GM19023 (cell line): ENCODE measurements around the gene KLHL29.
"Not testable (repeated sequence)": the region's sequence is repeated elsewhere in the genome, so short reads cannot be mapped to it uniquely, and the experiment has no call there.

Experiments
- ATAC-seq: cut with Tn5 transposase; IDR thresholded peaks from one replicate; pipeline ENCODE4 v1.9.1; 2021; ENCODE audit warnings: mild to moderate bottlenecking, moderate library complexity; ENCODE audit not compliant: unreplicated experiment

The KLHL29 gene

DNA sequence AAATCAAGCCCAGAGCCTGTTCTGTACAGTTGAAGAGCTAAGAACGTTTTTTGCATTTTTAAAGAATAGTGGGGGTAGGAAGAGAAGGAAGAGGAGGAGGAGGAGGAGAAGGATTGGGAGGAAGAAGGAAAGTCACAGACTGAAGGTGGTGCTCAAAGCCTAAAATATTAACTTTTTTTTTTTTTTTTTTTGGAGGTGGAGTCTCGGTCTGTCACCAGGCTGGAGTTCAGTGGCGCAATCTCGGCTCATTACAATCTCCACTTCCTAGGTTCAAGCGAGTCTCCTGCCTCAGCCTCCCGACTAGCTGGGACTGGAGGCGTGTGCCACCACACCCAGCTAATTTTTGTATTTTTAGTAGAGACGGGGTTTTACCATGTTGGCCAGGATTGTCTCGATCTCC, 18.3 kb upstream of the KLHL29 start:
- ATAC-seq = no peak

DNA sequence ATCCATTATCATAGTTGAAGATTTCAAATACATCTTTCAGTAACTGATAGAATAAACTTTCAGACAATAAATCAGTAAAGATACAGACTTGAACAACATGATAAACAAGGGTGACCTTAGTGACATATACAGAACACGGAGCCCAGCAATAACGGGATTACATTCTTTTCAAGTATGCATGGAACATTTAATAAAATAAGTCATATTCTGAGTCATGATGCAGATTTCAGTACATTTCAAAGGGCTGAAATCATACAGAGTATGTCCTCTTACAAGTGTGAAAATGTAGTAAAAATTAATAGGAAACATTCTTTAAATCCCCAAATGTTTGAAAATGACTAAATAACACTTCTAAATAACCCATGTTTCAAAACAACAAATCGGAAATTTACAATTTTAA, 17.2 kb upstream of the KLHL29 start:
- ATAC-seq = no peak

DNA sequence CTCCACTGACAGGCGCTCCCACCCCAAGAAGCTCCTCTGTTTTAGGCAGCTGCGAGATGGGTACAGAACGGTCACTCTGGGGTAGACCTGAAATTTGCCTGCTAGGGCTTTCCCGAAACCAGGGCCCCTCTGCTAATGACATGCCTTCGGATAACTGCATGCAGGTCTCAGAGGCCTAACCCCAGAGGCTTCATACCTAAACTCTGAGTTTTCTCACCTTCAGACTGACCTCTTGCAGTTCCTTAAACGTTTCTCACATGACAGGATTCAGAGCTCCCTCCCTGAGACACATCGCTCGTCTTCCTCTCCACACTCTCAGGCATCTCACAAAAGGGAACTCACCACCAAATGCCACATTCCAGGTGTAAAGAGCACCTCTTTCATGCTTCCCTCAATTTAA, 11.3 kb upstream of the KLHL29 start:
- no peak for ATAC-seq

DNA sequence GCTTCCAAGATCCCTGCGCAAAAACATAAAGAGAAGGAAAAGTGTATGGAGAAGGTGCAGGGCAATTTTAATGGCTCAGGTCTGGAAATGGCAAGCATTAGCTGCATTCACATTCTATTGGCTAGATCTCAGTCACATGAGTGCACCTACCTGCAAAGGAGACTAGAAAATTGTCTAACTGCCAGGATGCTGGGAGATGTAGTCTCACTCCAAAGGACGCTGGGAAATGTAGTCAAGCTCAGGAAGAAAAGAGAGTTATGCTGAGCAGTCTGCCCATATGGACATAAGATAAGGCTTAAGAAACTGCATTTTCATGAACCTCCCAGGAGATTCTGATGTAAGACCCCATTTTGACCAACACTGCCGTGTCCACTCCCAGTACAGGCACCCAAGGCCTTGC, 9.5 kb upstream of the KLHL29 start:
- peak; percentile 53 for ATAC-seq

DNA sequence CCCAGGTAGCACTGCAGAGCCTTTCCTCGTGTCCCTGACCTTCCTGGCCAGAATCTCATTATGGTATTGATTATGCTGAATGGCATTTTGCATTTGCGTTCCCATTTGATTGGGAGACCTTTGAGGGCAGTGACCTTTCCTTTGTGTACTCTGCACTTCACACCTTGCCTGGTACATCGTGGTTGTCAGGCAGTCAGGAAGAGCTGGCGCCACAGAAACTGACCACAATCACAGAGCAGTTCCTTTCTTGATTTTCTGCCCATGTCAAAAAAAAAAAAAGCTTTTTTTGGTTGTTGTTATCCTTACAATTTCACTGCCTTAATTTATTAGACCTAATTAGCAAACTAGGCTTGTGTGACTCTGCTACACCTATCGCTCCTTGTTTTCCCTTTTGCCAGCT, 8.9 kb upstream of the KLHL29 start:
- no peak for ATAC-seq

DNA sequence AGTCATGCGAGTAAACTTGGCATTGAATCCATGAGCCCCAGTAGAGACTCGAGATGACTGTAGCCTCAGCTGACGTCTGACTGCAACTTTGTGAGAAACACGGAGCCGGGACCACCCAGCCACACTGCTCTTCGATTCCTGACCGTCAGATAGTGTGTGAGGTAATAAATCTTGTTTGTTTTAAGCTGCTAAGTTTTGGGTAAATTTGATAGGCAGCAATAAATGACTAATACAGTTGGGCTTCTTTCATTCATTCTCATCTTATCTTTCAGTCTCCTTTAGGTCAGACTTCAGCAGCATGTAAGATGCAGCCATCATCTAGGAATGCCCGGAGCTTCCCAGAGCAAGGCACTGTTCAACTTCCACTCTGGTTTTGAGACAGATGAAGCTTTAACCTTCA, 8.0 kb upstream of the KLHL29 start:
- ATAC-seq = no peak

DNA sequence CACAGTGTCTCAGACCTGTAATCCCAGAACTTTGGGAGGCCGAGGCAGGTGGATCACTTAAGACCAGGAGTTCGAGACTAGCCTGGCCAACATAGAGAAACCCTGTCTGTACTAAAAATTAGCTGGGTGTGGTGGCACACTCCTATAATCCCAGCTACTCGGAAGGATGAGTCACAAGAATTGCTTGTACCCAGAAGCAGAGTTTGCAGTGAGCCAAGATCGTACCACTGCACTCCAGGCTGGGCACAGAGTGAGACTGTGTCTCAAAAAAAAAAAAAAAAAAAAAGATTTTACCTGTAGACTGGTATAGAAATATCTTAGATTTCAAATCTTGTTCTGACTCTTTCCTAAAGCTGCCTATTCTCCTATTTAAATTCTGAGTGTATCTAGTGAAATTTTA, 7.2 kb upstream of the KLHL29 start:
- ATAC-seq = no peak

DNA sequence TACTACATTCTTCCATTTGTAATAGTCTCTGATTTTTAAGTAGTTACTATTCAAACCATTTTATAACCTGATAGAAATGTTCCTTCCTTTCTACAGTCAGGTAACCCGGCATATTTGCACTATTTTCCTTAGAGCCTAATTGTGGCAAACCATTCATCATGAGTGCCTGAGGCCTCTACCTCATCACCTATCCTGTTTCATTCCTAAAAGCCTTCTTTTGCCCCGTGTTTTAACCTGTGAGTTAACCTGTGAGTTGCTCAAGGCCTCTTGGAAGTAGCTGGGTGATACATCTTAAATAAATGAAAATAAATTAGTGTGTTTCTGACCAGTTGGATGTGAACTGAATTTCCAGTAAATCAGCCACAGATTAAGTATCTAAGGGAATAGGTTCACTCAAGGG, 6.5 kb upstream of the KLHL29 start:
- no peak for ATAC-seq

DNA sequence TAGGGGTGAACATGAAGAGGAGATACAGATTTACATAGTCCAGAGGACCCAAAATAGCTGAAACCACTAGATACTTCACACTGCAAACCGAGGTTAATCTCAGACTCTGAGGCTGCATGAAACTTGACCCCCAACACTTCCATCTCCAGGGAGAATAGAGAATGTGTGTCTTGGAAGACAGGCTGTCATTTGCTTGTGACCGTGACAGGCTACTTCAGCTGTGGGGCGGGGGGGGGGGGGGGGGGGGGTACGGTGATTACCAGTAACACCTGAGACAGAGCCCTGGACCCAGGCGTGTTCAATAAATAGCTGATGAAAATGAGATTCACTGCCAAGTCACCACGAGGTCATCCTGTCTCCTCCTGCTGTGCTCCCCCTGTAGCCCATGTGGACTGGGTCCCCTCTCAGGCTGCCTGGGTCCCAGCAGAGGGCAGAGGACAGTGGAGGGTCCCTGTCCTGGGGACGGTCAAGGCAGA, 5.7 kb upstream of the KLHL29 start:
- ATAC-seq = peak; percentile 42

DNA sequence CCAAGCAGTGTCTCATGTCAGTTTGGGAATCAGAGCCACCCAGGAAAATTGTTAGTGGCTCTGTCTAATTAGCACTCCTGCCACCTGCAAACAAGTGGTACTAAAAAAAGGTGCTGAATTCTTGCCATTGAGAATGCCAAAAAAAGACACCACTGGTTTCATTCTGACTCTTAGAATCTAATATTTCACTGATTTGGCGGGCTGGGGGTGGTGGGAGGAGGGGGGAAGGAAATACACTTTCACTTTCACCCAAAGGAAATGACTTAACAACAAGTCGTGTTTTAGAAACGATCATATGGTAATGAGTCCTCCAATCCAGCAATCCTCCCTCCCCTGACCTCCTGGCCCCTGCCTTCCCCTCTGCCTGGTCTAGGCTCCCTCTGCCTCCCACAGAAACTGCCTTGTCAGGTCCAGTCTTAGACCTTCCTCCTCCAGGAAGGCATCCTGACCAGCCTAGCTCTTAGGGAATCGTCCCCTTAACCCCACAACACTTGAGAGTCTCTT, 4.4 kb upstream of the KLHL29 start:
- no peak for ATAC-seq

DNA sequence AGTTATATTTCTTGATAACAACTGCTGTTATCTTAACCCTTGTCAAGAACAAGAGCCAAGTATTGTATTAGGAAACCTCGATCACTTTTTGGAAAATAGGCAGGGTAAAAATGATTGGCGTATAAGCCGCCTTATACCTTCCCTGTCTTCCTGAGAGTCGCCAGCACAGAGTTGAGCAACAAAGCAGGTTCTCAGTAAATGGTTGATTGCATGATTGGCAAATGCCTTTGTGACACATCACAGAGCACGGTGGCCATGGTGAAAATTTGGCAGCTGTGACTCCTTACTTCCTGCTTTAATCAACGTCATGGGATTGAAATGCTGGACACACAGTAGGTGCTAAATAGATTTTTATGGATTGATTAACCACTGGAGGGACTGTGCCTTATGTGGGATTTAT, 3.9 kb upstream of the KLHL29 start:
- ATAC-seq = no peak

DNA sequence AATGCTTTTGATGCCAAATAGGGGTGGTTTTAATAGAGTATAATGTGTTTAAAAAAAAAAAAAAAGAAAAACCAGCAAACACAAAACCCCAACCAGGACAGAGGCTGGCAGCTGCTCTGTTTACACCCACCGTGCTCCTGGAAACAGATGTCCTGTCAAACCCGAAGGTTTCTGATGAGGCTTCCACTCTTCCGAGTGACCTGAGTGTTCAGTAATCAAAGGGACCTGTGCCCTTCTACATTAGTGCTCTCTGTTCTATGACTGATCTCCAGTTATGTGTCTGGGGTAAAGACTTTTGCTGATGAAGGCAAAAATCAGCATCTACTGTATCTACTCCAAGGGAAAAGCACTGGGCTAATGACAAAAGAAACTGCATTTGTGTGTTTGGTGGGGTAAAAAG, 3.5 kb upstream of the KLHL29 start:
- no peak for ATAC-seq

DNA sequence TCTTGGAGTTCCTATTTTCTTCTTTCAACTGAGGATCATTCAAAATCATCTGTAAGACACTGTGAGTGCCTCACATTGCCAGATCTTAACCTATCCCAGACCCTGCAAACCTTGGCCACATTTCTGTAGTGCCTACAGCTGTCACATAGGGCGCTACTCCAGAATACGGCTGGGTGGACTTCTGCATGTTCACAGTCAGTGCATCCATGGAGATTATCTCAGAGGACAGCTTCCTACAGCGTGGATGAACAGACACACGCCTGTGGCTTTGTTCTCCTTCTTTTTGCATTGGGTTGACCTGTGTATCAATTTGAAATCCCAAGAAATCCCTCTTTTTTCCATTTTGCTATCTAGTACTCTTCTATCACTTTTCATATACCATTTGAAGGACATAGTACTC, 1.9 kb upstream of the KLHL29 start:
- ATAC-seq = no peak

DNA sequence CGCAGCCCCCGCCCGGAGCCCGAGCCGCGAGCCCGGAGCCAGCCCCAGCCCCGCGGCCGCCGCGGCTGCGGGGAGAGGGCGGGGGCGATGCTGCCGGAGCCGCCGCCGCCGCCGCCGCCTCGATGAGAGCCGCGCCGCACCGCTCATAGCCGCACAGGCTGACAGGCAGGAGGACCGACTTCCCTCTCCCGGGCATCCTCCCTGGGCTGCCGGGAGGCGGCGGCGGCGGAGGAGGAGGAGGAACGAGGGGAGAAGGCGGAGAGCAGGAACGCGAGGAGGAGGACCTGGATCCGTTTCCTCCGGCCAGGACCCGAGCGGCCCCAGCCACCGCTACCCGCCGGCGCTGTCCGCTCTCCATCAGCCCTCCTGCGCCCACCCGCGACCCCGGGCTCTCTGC, 370 bp downstream of the KLHL29 start:
- peak; percentile 33 for ATAC-seq

DNA sequence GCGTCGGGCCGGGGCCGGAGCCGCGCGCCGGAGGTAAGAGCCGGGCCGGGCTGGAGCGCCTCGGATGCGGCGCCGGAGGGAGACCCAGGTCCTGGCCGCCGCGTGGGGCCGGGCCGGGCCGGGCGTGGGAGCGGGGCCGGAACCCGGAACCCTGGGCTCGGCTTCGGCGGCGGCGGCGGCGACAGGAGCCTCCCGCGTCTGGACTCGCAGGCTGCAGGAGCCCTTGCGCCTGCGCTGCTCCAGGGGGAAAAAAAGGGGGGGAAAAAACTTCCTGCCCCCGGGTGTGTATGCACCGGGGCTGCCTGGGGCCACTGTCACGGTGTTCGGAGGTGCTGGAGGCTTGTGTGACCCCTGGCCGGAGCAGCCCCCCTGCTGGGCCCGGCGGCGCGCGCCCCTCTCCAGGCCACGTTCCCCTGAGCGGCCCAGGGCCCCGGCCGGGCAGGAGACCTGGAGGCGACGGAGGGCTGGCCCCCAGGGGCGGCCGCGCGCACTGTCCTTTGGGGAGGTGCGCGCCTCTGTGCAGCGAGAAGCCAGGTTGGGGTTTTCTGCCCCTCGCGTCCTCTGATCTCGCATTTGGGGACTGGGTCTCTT, 864 bp downstream of the KLHL29 start:
- peak; percentile 27 for ATAC-seq

DNA sequence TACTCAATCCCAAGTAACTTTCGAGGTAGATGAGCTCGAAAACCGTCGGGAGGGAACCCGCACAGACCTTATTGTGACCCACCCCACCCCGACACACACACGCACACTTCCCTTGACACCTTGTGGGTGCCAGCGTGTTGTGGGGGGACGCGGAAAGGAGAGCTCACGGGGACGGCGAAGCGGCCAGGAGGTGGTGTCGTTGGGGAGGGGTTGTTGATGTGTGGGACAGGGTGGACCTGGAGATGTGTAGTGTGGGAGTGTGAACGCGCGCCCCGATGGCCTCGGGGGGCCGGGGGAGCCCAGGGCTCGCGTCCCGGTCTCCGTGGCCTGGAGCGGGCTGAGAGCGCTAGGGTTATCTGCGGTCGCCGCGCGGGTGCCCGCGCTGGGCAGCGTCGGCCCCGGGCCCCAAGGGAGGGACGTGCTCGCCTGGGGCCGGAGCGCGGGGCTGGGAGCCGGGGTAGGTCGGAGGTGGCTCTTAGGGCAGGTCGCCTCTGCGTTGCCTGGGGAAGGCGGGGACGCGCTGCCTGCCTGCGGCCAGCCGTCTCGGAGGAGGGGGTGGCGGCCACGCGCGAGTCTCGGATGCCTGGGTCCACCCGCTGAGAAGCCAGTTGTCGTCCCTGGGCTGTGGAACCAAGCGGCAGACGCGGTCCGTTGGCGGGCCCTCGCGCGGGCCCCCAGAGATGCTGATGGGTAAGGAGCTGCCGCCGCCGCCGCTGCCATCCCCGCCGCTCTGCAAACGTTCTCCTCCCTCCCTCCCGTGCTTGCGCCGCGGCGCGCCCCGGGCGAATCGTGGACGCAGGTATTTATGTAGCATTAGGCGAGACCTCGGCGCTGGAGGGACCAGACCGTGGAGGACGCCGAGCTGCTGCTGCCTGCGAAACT, 1.6 kb downstream of the KLHL29 start:
- no peak for ATAC-seq

DNA sequence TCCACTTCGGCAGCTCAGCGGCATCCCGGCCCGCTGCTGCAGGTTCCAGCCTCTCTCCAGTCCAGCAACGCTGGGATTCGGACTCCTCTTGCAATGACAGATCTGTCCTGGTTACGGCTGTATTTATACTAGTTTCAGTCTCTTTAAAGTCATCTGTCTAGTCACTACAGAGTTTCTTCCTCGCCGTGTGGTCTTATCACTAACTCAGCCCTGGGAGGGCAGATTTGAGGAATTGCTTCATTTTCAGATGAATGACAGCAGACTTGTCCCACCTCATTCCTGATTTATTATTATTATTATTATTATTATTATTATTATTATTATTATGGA, 2.2 kb downstream of the KLHL29 start:
- no peak for ATAC-seq

DNA sequence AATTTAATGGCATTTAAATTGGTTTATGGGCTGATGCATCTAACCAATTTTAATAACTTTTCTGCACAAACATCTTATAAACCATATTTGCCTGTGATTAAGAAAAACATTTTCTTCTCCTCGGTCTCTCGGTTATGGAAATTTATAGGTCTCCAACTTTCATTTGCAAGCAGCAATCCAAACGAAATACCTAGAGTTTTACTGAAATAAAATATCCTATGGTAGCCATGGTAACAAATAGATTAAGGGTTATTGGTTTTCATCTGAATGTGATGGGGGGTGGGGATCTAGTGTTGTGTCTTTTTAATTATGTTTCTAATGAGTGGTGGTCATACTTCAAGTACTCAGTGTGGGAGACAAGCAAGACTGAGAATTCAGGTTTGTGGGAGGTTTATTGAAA, 2.9 kb downstream of the KLHL29 start:
- no peak for ATAC-seq

DNA sequence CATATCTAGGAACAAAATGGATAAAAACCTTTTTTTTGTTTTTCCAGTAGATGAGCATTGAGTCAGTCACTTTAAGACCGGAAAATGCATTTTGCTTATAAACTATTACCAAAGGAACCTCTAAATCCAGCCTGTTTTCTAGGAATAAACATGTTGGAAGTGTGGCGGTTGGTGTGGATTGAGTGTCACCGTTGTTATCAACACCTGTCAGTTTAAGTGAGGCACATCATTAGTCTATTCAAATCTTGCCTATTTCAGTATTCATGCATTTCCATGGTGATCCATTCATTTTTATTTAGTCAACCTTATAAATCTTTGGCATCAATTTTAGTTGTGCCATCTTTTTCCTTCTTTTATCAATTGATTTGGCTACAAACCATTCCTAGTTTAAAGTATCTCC, 3.3 kb downstream of the KLHL29 start:
- ATAC-seq = no peak

DNA sequence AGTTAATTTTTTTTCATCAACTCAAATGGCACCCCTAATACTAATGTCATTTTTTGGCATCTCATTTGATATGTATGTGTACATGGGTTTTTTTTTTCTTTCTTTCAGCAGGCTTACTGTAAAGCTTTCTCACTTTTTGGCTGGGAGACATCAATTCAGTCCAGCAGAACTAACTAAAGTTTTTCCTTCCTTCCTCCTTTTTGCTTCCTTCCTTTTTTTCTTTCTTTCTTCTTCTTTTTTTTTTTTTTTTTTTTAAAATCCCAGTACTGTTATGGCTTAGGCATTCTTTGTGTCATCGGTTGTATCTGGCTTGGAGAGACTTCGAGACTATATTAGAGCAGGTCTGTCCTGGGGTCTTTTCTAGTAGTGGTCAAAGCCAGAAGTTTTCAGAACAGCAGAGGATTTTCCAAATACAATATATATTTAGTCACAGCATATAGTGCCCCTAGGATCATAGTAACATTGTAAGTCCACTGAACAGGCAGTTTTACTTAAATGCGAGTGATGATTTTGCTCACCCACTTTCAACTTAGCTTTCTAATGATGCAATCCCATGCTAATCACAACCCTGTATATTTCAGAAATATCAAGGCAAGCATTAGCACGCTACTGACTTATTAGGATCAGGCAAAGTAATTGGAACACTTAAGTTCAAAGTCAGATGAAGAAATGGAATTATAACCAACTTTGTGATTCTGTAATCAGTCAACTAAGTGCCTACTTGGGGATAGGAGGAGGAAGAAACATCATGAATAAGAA, 4.0 kb downstream of the KLHL29 start:
- no peak for ATAC-seq

DNA sequence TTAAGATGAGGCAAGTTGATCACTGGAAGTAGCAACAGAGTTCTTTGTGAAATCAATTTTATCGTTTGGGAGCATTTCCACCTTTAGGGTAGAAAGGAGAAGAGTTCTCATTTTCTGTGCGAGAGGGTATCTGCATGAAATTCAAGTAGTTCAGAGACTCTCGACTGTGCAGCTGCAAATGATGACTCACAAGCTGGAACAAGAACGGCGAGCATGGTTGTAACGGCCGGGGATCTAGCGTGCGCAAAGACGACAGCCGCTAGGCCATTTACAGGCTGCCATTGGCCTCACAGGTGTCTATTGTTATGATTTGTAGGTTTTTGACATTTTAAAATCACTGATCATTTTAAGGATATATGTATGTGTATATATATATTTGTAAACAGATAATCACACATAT, 5.2 kb downstream of the KLHL29 start:
- no peak for ATAC-seq

DNA sequence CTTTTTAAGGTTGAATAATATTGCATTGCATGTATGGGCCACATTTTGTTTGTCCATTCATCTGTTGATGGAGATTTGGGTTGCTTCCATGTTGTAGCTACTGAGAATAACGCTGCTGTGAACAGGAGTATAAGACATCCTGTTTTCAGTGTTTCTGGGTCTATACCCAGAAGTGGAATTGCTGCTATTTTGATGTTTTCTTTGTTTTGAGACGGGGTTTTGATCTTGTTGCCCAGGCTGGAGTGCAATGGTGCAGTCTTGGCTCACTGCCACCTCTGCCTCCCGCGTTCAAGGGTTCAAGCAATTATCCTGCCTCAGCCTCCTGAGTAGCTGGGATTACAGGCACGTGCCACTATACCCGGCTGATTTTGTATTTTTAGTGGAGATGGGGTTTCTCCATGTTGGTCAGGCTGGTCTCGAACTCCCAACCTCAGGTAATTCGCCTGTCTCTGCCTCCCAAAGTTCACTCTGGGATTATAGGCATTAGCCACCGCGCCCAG, 6.3 kb downstream of the KLHL29 start:
- ATAC-seq = not testable (repeated sequence)
